G401.6 (cell line): ENCODE results near the gene FAM20C.

Experiments used
- FAIRE-seq: peaks from 2 replicates; lab custom pipeline; 2012; peaks lifted over from hg19 to GRCh38; lab: Jason Lieb, UNC

Gene FAM20C

GRCh38 chr7:307970-308369 lies 115.6 kb downstream of the FAM20C start:
- peak; percentile 36 for FAIRE-seq

- no peak for FAIRE-seq
These were observed 117.3 kb downstream of the FAM20C start for GRCh38 chr7:309586-310228.
